HEK293 (cell line): ENCODE data around the gene GNS.
A peak's percentile ranks its signal among the peaks of the same experiment; 100 is the strongest.

ENCODE experiments used
- CTCF ChIA-PET: fragments of 350-600 bp; formaldehyde crosslinking; extraction: SDS; loops from one replicate; lab custom pipeline; 2021; ENCODE audit warnings: antibody characterized with exemption; lab: Yijun Ruan, JAX
- POLR2A ChIA-PET: fragments of 300-600 bp; formaldehyde crosslinking; extraction: SDS; loops from one replicate; lab custom pipeline; 2020; ENCODE audit warnings: antibody characterized with exemption, inconsistent platforms; lab: Yijun Ruan, JAX
- H3K27ac ChIP-seq: fragments of 200-500 bp; sonication (Bioruptor generic); 2 replicates; pipeline ENCODE4 v1.5.1; 2014; ENCODE audit warnings: low read depth, low read length, control low read depth, inconsistent platforms; ENCODE audit errors: extremely low read depth
- H3K36me3 ChIP-seq, 2 experiments: fragments of 200-500 bp in 1 of 2; sonication (Bioruptor generic) in 1 of 2; 1 replicate in 1 of 2; 2 replicates in 1 of 2; pipeline ENCODE4 v1.5.1; 2014 to 2017; ENCODE audit warnings: inconsistent platforms in 2 of 2, low read length in 2 of 2; ENCODE audit not compliant: control insufficient read depth in 2 of 2, insufficient read depth in 1 of 2
- H3K4me1 ChIP-seq: fragments of 200-500 bp; sonication (Bioruptor generic); 2 replicates; pipeline ENCODE4 v1.5.1; 2014; ENCODE audit warnings: mild to moderate bottlenecking, low read length, inconsistent platforms; ENCODE audit not compliant: control insufficient read depth, insufficient read depth
- H3K4me3 ChIP-seq: 2 replicates; pipeline ENCODE4 v1.5.1; 2011; ENCODE audit warnings: low read depth, mild to moderate bottlenecking, control low read depth, low read length, moderate library complexity
- H3K9me3 ChIP-seq: fragments of 200-500 bp; sonication (Bioruptor generic); 2 replicates; pipeline ENCODE4 v1.5.1; 2014; ENCODE audit warnings: low read depth, low read length, inconsistent platforms; ENCODE audit not compliant: control insufficient read depth, insufficient read depth
- ELK4 ChIP-seq: IDR thresholded peaks from 2 replicates; pipeline ENCODE4 v1.6.1; 2011; ENCODE audit warnings: mild to moderate bottlenecking, low read depth, low read length, borderline replicate concordance
- HOXD13 ChIP-seq: sonication (generic); formaldehyde crosslinking; IDR thresholded peaks from 2 replicates; pipeline ENCODE4 v1.8.0; 2022; ENCODE audit warnings: missing genetic modification reagents, borderline replicate concordance
- KLF7 ChIP-seq: fragments of 450-650 bp; formaldehyde crosslinking; IDR thresholded peaks from 2 replicates; pipeline ENCODE4 v1.5.1; 2016; ENCODE audit warnings: missing biosample characterization, missing genetic modification characterization, borderline replicate concordance
- MEIS1 ChIP-seq: sonication (generic); formaldehyde crosslinking; IDR thresholded peaks from 2 replicates; pipeline ENCODE4 v1.8.1; 2022; ENCODE audit warnings: missing genetic modification reagents, mild to moderate bottlenecking, borderline replicate concordance
- OSR2 ChIP-seq: fragments of 450-650 bp; formaldehyde crosslinking; IDR thresholded peaks from 2 replicates; pipeline ENCODE4 v1.5.1; 2016; ENCODE audit warnings: missing biosample characterization, missing genetic modification characterization
- PATZ1 ChIP-seq: fragments of 450-650 bp; formaldehyde crosslinking; IDR thresholded peaks from 2 replicates; pipeline ENCODE4 v1.5.1; 2016; ENCODE audit warnings: missing biosample characterization, missing genetic modification characterization
- PRDM1 ChIP-seq: fragments of 450-650 bp; formaldehyde crosslinking; IDR thresholded peaks from 2 replicates; pipeline ENCODE4; 2016; ENCODE audit warnings: missing biosample characterization, missing genetic modification characterization
- PRDM10 ChIP-seq: fragments of 450-650 bp; formaldehyde crosslinking; IDR thresholded peaks from 2 replicates; pipeline ENCODE4 v1.5.1; 2016; ENCODE audit warnings: missing biosample characterization, missing genetic modification characterization
- SALL2 ChIP-seq: fragments of 450-650 bp; formaldehyde crosslinking; IDR thresholded peaks from 2 replicates; pipeline ENCODE4 v1.5.0; 2017; ENCODE audit warnings: missing biosample characterization, mild to moderate bottlenecking, missing genetic modification characterization, borderline replicate concordance
- SP2 ChIP-seq: fragments of 450-650 bp; formaldehyde crosslinking; IDR thresholded peaks from 2 replicates; pipeline ENCODE4 v1.5.1; 2016; ENCODE audit warnings: missing biosample characterization, missing genetic modification characterization
- SP7 ChIP-seq: fragments of 450-650 bp; formaldehyde crosslinking; IDR thresholded peaks from 2 replicates; pipeline ENCODE4 v1.5.1; 2016; ENCODE audit warnings: missing biosample characterization, missing genetic modification characterization
- TCF7L2 ChIP-seq: IDR thresholded peaks from 2 replicates; pipeline ENCODE4 v1.6.1; 2011; ENCODE audit warnings: low read depth, mild to moderate bottlenecking, inconsistent platforms, low read length, moderate library complexity, borderline replicate concordance
- WT1 ChIP-seq: fragments of 450-650 bp; formaldehyde crosslinking; IDR thresholded peaks from 2 replicates; pipeline ENCODE4 v1.5.1; 2016; ENCODE audit warnings: missing biosample characterization, missing genetic modification characterization
- ZBTB17 ChIP-seq: fragments of 450-650 bp; formaldehyde crosslinking; IDR thresholded peaks from 2 replicates; pipeline ENCODE4 v1.5.1; 2016; ENCODE audit warnings: missing biosample characterization, missing genetic modification characterization
- ZBTB21 ChIP-seq: fragments of 450-650 bp; formaldehyde crosslinking; IDR thresholded peaks from 2 replicates; pipeline ENCODE4 v1.5.1; 2017; ENCODE audit warnings: missing biosample characterization, missing genetic modification characterization
- ZEB2 ChIP-seq: fragments of 450-650 bp; formaldehyde crosslinking; IDR thresholded peaks from 2 replicates; pipeline ENCODE4 v1.5.1; 2016; ENCODE audit warnings: missing biosample characterization, missing genetic modification characterization
- ZFP3 ChIP-seq: fragments of 450-650 bp; formaldehyde crosslinking; IDR thresholded peaks from 2 replicates; pipeline ENCODE4 v1.5.1; 2016; ENCODE audit warnings: low read depth, missing biosample characterization, missing genetic modification characterization
- ZFP69B ChIP-seq: fragments of 450-650 bp; formaldehyde crosslinking; IDR thresholded peaks from 2 replicates; pipeline ENCODE4 v1.5.1; 2016; ENCODE audit warnings: missing biosample characterization, missing genetic modification characterization
- ZNF10 ChIP-seq: fragments of 450-650 bp; formaldehyde crosslinking; IDR thresholded peaks from 2 replicates; pipeline ENCODE4 v1.5.1; 2017; ENCODE audit warnings: missing biosample characterization, missing genetic modification characterization
- ZNF140 ChIP-seq: fragments of 450-650 bp; formaldehyde crosslinking; IDR thresholded peaks from 2 replicates; pipeline ENCODE4 v1.5.1; 2016; ENCODE audit warnings: missing biosample characterization, missing genetic modification characterization
- ZNF155 ChIP-seq: fragments of 450-650 bp; formaldehyde crosslinking; IDR thresholded peaks from 2 replicates; pipeline ENCODE4 v1.5.1; 2016; ENCODE audit warnings: missing biosample characterization, missing genetic modification characterization
- ZNF174 ChIP-seq: fragments of 450-650 bp; formaldehyde crosslinking; IDR thresholded peaks from 2 replicates; pipeline ENCODE4 v1.5.0; 2017; ENCODE audit warnings: missing biosample characterization, mild to moderate bottlenecking, missing genetic modification characterization
- ZNF184 ChIP-seq: fragments of 450-650 bp; IDR thresholded peaks from 2 replicates; pipeline ENCODE4 v1.5.1; 2018; ENCODE audit warnings: missing biosample characterization, mild to moderate bottlenecking, missing genetic modification characterization
- ZNF366 ChIP-seq: fragments of 450-650 bp; formaldehyde crosslinking; conservative IDR thresholded peaks from 2 replicates; pipeline ENCODE4 v1.5.1; 2016; ENCODE audit warnings: missing biosample characterization, missing genetic modification characterization
- ZNF391 ChIP-seq: fragments of 450-650 bp; formaldehyde crosslinking; IDR thresholded peaks from 2 replicates; pipeline ENCODE4 v1.5.1; 2016; ENCODE audit warnings: low read depth, missing biosample characterization, missing genetic modification characterization, borderline replicate concordance
- ZNF398 ChIP-seq: fragments of 450-650 bp; formaldehyde crosslinking; IDR thresholded peaks from 2 replicates; pipeline ENCODE4 v1.5.1; 2017; ENCODE audit warnings: missing biosample characterization, missing genetic modification characterization
- ZNF501 ChIP-seq: fragments of 450-650 bp; formaldehyde crosslinking; IDR thresholded peaks from 2 replicates; pipeline ENCODE4 v1.5.1; 2016; ENCODE audit warnings: missing biosample characterization, missing genetic modification characterization
- ZNF654 ChIP-seq: fragments of 450-650 bp; formaldehyde crosslinking; IDR thresholded peaks from 2 replicates; pipeline ENCODE4 v1.5.1; 2016; ENCODE audit warnings: low read depth, missing biosample characterization, missing genetic modification characterization
- ZNF843 ChIP-seq: fragments of 450-650 bp; formaldehyde crosslinking; IDR thresholded peaks from 2 replicates; pipeline ENCODE4 v1.5.1; 2016; ENCODE audit warnings: missing biosample characterization, missing genetic modification characterization
- ZXDB ChIP-seq: fragments of 450-650 bp; formaldehyde crosslinking; IDR thresholded peaks from 2 replicates; pipeline ENCODE4 v1.5.1; 2016; ENCODE audit warnings: missing biosample characterization, missing genetic modification characterization

Gene GNS

GRCh38 chr12:64691795-64692583, 67.2 kb downstream of the GNS start:
- CTCF ChIA-PET, result interaction anchor here (0.7 to 17.9 kb wide), 4 partner anchors 64 to 486 kb away, joined by 3 to 219 read pairs (median 4); no protein-coding TSS in a partner anchor
- POLR2A ChIA-PET, result no interaction called here
- Histone ChIP-seq H3K27ac (peak overlapping the region; percentile 64), H3K9me3 (no peaks in the 10 kb centered on the region), H3K4me3 (no peak overlapping the region), H3K36me3 (peaks cover 4 to 24% of the 10 kb centered on the region in 2 experiments), H3K4me1 (peaks cover 15% of the 10 kb centered on the region)
- no peak for TF ChIP-seq HOXD13 (CRISPR knock-in tag)
- peak; percentile 47 for TF ChIP-seq ZBTB21 (tag by site-specific recombination)
- TF ChIP-seq ZEB2 (tag by site-specific recombination), result peak; percentile 88; the same call in 1 of the 2 replicates
- 0 out of 2 replicates have a peak, but pooled peaks have one; percentile 54 for TF ChIP-seq ZNF184 (tag by site-specific recombination)
- peak; percentile 30; the same call in 1 of the 2 replicates for TF ChIP-seq ZNF398 (tag by site-specific recombination)
- TF ChIP-seq ZNF843 (tag by site-specific recombination), result peak; percentile 79
- no peak for TF ChIP-seq MEIS1 (CRISPR knock-in tag)
- TF ChIP-seq SP7 (tag by site-specific recombination), result peak; percentile 91
- TF ChIP-seq WT1 (tag by site-specific recombination), result peak; percentile 68; the same call in 1 of the 2 replicates
- peak; percentile 48; the same call in 1 of the 2 replicates for TF ChIP-seq PATZ1
- TF ChIP-seq ZNF391 (tag by site-specific recombination), result no peak
- no peak for TF ChIP-seq ELK4
- TF ChIP-seq ZNF10, result peak; percentile 98
- TF ChIP-seq ZNF140 (tag by site-specific recombination), result no peak
- TF ChIP-seq PRDM1 (tag by site-specific recombination), result 0 out of 2 replicates have a peak, but pooled peaks have one; percentile 33
- peak; percentile 97 for TF ChIP-seq OSR2
- no peak for TF ChIP-seq ZNF174 (tag by site-specific recombination)
- no peak for TF ChIP-seq ZNF155 (tag by site-specific recombination)
- peak; percentile 61; the same call in 1 of the 2 replicates for TF ChIP-seq ZNF501
- TF ChIP-seq ZBTB17 (tag by site-specific recombination), result peak; percentile 63
- TF ChIP-seq ZNF366 (tag by site-specific recombination), result peak; percentile 51; the same call in 1 of the 2 replicates
- no peak for TF ChIP-seq KLF7 (tag by site-specific recombination)
- peak; percentile 76 for TF ChIP-seq TCF7L2
- TF ChIP-seq SALL2 (tag by site-specific recombination), result no peak
- 0 out of 2 replicates have a peak, but pooled peaks have one; percentile 9 for TF ChIP-seq SP2 (tag by site-specific recombination)
- no peak; the same call in none of the 2 replicates for TF ChIP-seq PRDM10 (tag by site-specific recombination)
- TF ChIP-seq ZXDB, result 0 out of 2 replicates have a peak, but pooled peaks have one; percentile 67
- TF ChIP-seq ZFP69B (tag by site-specific recombination), result no peak
- TF ChIP-seq ZNF654 (tag by site-specific recombination), result 0 out of 2 replicates have a peak, but pooled peaks have one; percentile 6
- TF ChIP-seq ZFP3 (tag by site-specific recombination), result no peak
